Gastroesophageal sphincter (tissue), 4 donors: ENCODE results near the gene PPM1H. TPM values are rescaled to one million over a fixed set of nuclear protein-coding genes. Genes with fewer than 3 reads are reported as not detected.

Source experiments
- ATAC-seq: fragments of 150-250 bp; one replicate; pipeline ENCODE4 v1.9.1; 2016; ENCODE audit warnings: mild to moderate bottlenecking, moderate library complexity
- H3K27ac ChIP-seq, 4 donors: fragments of 200-600 bp; sonication (generic) in 3 of 4; 1 replicate in 3 of 4; 2 replicates in 1 of 4; pipeline ENCODE4 v1.5.1; 2016 to 2019
- H3K27me3 ChIP-seq: fragments of 200-600 bp; sonication (generic); one replicate; pipeline ENCODE4 v1.5.1; 2019
- H3K36me3 ChIP-seq, 2 donors: fragments of 200-600 bp; sonication (generic); one replicate each; pipeline ENCODE4 v1.5.1; 2019; ENCODE audit warnings: control low read depth in 1 of 2
- H3K4me1 ChIP-seq, 3 donors: fragments of 200-600 bp; sonication (generic); 1 replicate in 2 of 3; 2 replicates in 1 of 3; pipeline ENCODE4 v1.5.1; 2016 to 2019; ENCODE audit warnings: control low read depth in 2 of 3
- H3K4me3 ChIP-seq, 2 donors: fragments of 200-600 bp; sonication (generic); one replicate each; pipeline ENCODE4 v1.5.1; 2019; ENCODE audit warnings: mild to moderate bottlenecking in 1 of 2, moderate library complexity in 1 of 2
- H3K9me3 ChIP-seq, 3 donors: fragments of 200-600 bp; sonication (generic); one replicate each; pipeline ENCODE4 v1.5.1; 2017 to 2019; ENCODE audit warnings: control low read depth in 2 of 3
- CTCF ChIP-seq, 4 experiments: fragments of 200-600 bp in 2 of 4; fragments of 450-650 bp in 2 of 4; sonication (generic) in 1 of 4; IDR thresholded peaks; one replicate each; pipeline ENCODE4 v1.5.1; 2017 to 2019; ENCODE audit warnings: antibody characterized with exemption in 4 of 4, mild to moderate bottlenecking in 2 of 4, moderate library complexity in 2 of 4
- EP300 ChIP-seq: sonication (generic); formaldehyde crosslinking; IDR thresholded peaks from one replicate; pipeline ENCODE4 v1.6.1; 2017; ENCODE audit warnings: antibody characterized with exemption, mild to moderate bottlenecking
- POLR2A ChIP-seq, 2 donors: fragments of 450-650 bp; IDR thresholded peaks; one replicate each; pipeline ENCODE4 v1.6.1; 2017; ENCODE audit warnings: antibody characterized with exemption in 2 of 2, mild to moderate bottlenecking in 2 of 2, moderate library complexity in 1 of 2
- POLR2AphosphoS5 ChIP-seq: sonication (generic); formaldehyde crosslinking; IDR thresholded peaks from one replicate; pipeline ENCODE4 v1.6.1; 2017; ENCODE audit warnings: antibody characterized with exemption
- WGBS, 2 donors: methylation state at CpG; one replicate each; pipeline ENCODE4 v1.1.5; 2018; ENCODE audit warnings: low coverage in 1 of 2; 5-methylcytosine and 5-hydroxymethylcytosine counted together
- total RNA-seq, 4 donors: library from RNA; depleted of rRNA; stranded (reverse); fragments of >200 nt; gene quantifications; one replicate each; pipeline ENCODE4 v1.1.0, GENCODE V29; 2016

PPM1H gene
- total RNA-seq, 4 donors from 2014 or later = 1.3 to 1.9 (median 1.6) TPM

- Histone ChIP-seq H3K4me1 (no peaks in the 10 kb centered on the region), H3K36me3 (no peaks in the 10 kb centered on the region), H3K4me3 (no peak overlapping the region), H3K27ac (no peak overlapping the region), H3K9me3 (no peaks in the 10 kb centered on the region), H3K27me3 (no peaks in the 10 kb centered on the region)
- no peak for ATAC-seq
- 65 to 77% methylated on average over 2 of the region's 2 CpGs for WGBS, 2 donors
- no peak for TF ChIP-seq EP300
- TF ChIP-seq POLR2AphosphoS5 = no peak
- no peak for TF ChIP-seq CTCF (IDR thresholded peaks at IDR 0.05)
- TF ChIP-seq POLR2A (IDR thresholded peaks at IDR 0.05) = no peak
Measured at GRCh38 chr12:62898526-62898925, 36.4 kb downstream of the PPM1H start.

DNA sequence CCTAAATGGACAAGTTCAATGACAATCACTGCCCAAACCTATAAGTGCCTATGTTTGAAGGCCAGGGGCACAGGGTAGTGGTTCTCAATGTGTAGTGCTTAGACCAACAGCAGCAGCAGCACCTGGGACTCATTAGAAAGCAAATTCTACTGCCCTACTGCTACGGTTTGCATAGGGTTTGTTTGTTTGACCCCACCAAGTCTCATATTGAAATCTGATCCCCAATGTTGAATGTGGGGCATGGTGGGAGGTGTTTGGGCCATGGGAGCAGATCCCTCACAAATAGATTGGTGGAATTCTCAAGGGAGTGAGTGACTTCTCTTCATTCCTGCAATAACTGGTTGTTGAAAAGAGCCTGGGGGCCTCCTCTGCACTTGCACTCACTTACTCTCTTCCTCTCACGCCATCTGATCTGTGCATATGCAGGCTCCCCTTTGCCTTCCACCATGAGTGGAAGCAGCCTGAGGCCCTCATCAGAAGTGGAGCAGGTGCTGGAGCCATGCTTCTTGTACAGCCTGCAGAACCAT lies 39.5 kb downstream of the PPM1H start:
- Histone ChIP-seq H3K27ac (no peak overlapping the region), H3K36me3 (no peaks in the 10 kb centered on the region), H3K4me3 (no peak overlapping the region), H3K27me3 (no peaks in the 10 kb centered on the region), H3K4me1 (no peaks in the 10 kb centered on the region), H3K9me3 (no peaks in the 10 kb centered on the region)
- ATAC-seq = no peak
- no peak for TF ChIP-seq CTCF (IDR thresholded peaks at IDR 0.05)
- TF ChIP-seq POLR2A (IDR thresholded peaks at IDR 0.05) = no peak
- no peak for TF ChIP-seq EP300
- TF ChIP-seq POLR2AphosphoS5 = no peak
- WGBS, 2 donors = 40 to 67% methylated on average over 1 of the region's 2 CpGs

- no peak overlapping the region for H3K4me3 ChIP-seq
- no peak for ATAC-seq
Measured at GRCh38 chr12:62893276-62893675, 41.7 kb downstream of the PPM1H start.

GRCh38 chr12:62891805-62892549 lies 43.0 kb downstream of the PPM1H start:
- no peaks in the 10 kb centered on the region for H3K36me3 ChIP-seq
- no peak for ATAC-seq
- 77 to 87% methylated on average over 4 to 5 of the region's 5 CpGs for WGBS, 2 donors
- no peak for TF ChIP-seq POLR2A (IDR thresholded peaks at IDR 0.05)
- TF ChIP-seq EP300 = no peak
- TF ChIP-seq CTCF (IDR thresholded peaks at IDR 0.05) = no peak
- TF ChIP-seq POLR2AphosphoS5 = no peak
- H3K4me3 ChIP-seq = no peak overlapping the region
- H3K9me3 ChIP-seq = no peaks in the 10 kb centered on the region
- no peak overlapping the region for H3K27ac ChIP-seq
- no peaks in the 10 kb centered on the region for H3K27me3 ChIP-seq
- no peaks in the 10 kb centered on the region for H3K4me1 ChIP-seq

More at GRCh38 chr12:62893276-62893675, 41.7 kb downstream of the PPM1H start:
- H3K27ac ChIP-seq = no peak overlapping the region
- H3K9me3 ChIP-seq = no peaks in the 10 kb centered on the region
- no peaks in the 10 kb centered on the region for H3K36me3 ChIP-seq
- WGBS, 2 donors = no CpG with 5 or more reads among the region's 1 CpG
- H3K4me1 ChIP-seq = no peaks in the 10 kb centered on the region
- no peak for TF ChIP-seq CTCF (IDR thresholded peaks at IDR 0.05)
- no peak for TF ChIP-seq POLR2A (IDR thresholded peaks at IDR 0.05)
- TF ChIP-seq POLR2AphosphoS5 = no peak
- no peak for TF ChIP-seq EP300
- no peaks in the 10 kb centered on the region for H3K27me3 ChIP-seq
